Cardiac atrium fibroblast (primary cell): Measurements from ENCODE around the gene DNAJC24. TPM values are rescaled to one million over a fixed set of nuclear protein-coding genes. Genes with fewer than 3 reads are reported as not detected.

ENCODE experiments used
- total RNA-seq: library from RNA; depleted of rRNA; stranded (reverse); fragments of >200 nt; gene quantifications from 2 replicates; pipeline ENCODE4 v1.2.3, GENCODE V29; 2015

The DNAJC24 gene, protein sequence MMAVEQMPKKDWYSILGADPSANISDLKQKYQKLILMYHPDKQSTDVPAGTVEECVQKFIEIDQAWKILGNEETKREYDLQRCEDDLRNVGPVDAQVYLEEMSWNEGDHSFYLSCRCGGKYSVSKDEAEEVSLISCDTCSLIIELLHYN
- 8.1 and 9.4 TPM in 2 replicates for total RNA-seq

GRCh38 chr11:31369348-31370329 is at the start of gene DNAJC24, which contains the start of gene DCDC1:
DNAJC24 (plus strand) TSS chr11:31369860; CDS start chr11:31370749, 889 bp downstream.
DCDC1 (minus strand) TSS chr11:31369739; CDS start chr11:31328280, 41,459 bp downstream.

Other genes with a start within 250 kb of the DNAJC24 start
- gene DCDC1, start 121 bp upstream of the DNAJC24 start, total RNA-seq: not detected in 2 replicates
- 2.9 and 9.6 TPM in 2 replicates for gene IMMP1L, start 139.8 kb downstream of the DNAJC24 start, total RNA-seq
- 13.4 and 19.8 TPM in 2 replicates for gene ELP4, start 139.9 kb downstream of the DNAJC24 start, total RNA-seq